GM12872 (cell line): ENCODE data around the gene PHF20.

Experiments used
- CTCF ChIP-seq: IDR thresholded peaks from 3 replicates; pipeline ENCODE4 v1.5.1; 2011; ENCODE audit warnings: low read depth, mild to moderate bottlenecking, low read length, moderate library complexity; ENCODE audit not compliant: insufficient read depth

Gene PHF20

GRCh38 chr20:35902545-35902941 is 130.7 kb downstream of the PHF20 start:
- TF ChIP-seq CTCF: no peak

- no peak for TF ChIP-seq CTCF
Measured at GRCh38 chr20:35903843-35904242, 132.0 kb downstream of the PHF20 start.

GRCh38 chr20:35904982-35905663 is 133.3 kb downstream of the PHF20 start:
- no peak for TF ChIP-seq CTCF

- TF ChIP-seq CTCF: no peak
Measured at GRCh38 chr20:35907017-35907701, 135.3 kb downstream of the PHF20 start.

- TF ChIP-seq CTCF: no peak
Measured at GRCh38 chr20:35908007-35908406, 136.2 kb downstream of the PHF20 start.

- TF ChIP-seq CTCF: no peak
Measured at GRCh38 chr20:35909176-35909575, 137.4 kb downstream of the PHF20 start.

- TF ChIP-seq CTCF: no peak
Measured at GRCh38 chr20:35909796-35910195, 138.0 kb downstream of the PHF20 start.
